NCI-H2081 (cell line): ENCODE results near the gene IL17RC.
"Not testable (repeated sequence)": the region's sequence is repeated elsewhere in the genome, so short reads cannot be mapped to it uniquely, and the experiment has no call there.

Experiments
- DNase-seq, 2 experiments: peaks; one replicate each; lab custom pipeline; 2025; lab: John Stamatoyannopoulos, UW

Gene IL17RC

GRCh38 chr3:9895715-9896114 lies 21.2 kb upstream of the IL17RC start:
- not testable (repeated sequence) for DNase-seq

DNA sequence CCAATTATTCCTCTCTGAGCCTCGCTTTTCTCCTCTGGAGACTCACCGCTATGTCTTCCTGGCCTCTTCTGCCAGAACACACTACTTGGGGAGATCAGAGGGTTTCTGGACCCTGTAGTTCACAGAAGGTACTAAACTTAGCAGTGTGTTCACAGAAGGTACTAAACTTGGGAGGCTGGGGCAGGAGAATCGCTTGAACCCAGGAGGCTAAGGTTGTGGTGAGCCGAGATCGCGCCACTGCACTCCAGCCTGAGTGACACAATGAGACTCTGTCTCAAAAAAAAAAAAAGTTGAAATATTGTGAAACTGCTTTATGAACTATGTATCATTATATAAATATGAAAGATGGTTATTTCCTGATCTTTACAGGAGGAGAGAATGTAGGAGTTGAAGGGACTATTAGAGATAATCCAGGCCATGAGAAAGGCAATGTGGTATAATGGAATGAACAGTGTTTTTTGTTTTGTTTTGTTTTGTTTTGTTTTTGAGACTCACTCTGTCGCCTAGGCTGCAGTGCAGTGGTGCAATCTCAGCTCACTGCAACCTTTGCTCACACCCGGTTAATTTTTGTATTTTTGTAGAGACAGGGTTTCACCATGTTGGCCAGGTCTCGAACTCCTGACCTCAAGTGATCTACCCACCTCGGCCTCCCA lies 20.0 kb upstream of the IL17RC start:
- DNase-seq = not testable (repeated sequence)

GRCh38 chr3:9897408-9898372 lies 19.2 kb upstream of the IL17RC start:
- DNase-seq = peak in 1 of 2 experiments; percentile 9

GRCh38 chr3:9898467-9899241 lies 18.2 kb upstream of the IL17RC start:
- DNase-seq = no peak

GRCh38 chr3:9899289-9899791 lies 17.6 kb upstream of the IL17RC start:
- DNase-seq = no peak

GRCh38 chr3:9900965-9901415 lies 15.9 kb upstream of the IL17RC start:
- DNase-seq = not testable (repeated sequence)

DNA sequence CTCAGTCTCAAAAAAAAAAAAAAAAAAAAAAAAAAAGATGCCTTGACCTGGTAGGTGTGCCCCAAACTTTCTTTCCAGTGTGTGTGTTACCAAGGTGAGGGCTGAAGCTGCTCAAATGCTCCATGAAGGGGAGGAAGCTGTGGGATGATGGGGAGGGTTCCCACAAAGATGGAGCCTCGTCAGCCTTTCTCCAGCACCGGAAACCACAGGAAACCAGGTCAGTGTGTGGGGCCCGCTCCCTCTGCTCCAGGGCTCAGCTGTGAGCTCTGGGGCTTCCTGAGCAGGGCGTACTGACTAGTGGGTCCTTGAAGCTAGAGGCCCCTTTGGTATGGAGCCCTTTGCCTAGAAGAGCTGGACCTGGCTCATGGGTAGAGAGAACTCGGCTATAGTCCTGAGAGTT lies 14.9 kb upstream of the IL17RC start:
- no peak for DNase-seq

- peak in 1 of 2 experiments; percentile 38 for DNase-seq
Observed at GRCh38 chr3:9902372-9903237, 14.3 kb upstream of the IL17RC start, which contains the start of gene IL17RE. Gene IL17RE, plus strand, starts transcription at chr3:9902848. Its CDS starts 85 bp downstream, at chr3:9902933.

GRCh38 chr3:9903238-9903624 lies 13.7 kb upstream of the IL17RC start:
- no peak for DNase-seq

- no peak for DNase-seq
Observed at GRCh38 chr3:9903904-9904303, 13.0 kb upstream of the IL17RC start.

DNA sequence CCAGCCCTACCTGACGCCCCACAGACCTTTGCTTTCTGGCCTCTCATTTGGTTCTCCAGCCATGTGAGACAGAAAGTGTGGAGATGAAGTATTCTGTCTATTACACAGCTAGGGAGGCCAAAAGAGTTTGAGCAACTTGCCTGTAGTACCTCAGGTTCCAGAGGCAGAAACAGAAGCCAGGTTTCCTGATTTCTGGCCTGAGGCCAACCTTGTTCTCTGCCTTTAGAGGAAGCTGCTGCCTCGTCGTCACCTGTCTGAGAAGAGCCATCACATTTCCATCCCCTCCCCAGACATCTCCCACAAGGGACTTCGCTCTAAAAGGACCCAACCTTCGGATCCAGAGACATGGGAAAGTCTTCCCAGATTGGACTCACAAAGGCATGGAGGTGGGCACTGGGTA lies 10.4 kb upstream of the IL17RC start:
- DNase-seq = no peak

- no peak for DNase-seq
Observed at GRCh38 chr3:9908286-9908685, 8.6 kb upstream of the IL17RC start.

- DNase-seq = no peak
Observed at GRCh38 chr3:9909221-9910013, 7.5 kb upstream of the IL17RC start.

GRCh38 chr3:9911863-9912262 lies 5.0 kb upstream of the IL17RC start:
- DNase-seq = no peak

GRCh38 chr3:9912294-9912935 lies 4.5 kb upstream of the IL17RC start:
- no peak for DNase-seq

- DNase-seq = no peak
Observed at GRCh38 chr3:9913601-9914000, 3.3 kb upstream of the IL17RC start.

GRCh38 chr3:9914011-9914410 lies 2.9 kb upstream of the IL17RC start:
- DNase-seq = no peak

GRCh38 chr3:9914559-9915253 lies 2.2 kb upstream of the IL17RC start:
- DNase-seq = no peak
